HepG2 (cell line): ENCODE data around the gene ATP2A2. TPM values are rescaled to one million over a fixed set of nuclear protein-coding genes. Genes with fewer than 3 reads are reported as not detected.

Experiments
- ATAC-seq: fragments of 200-7000 bp; cut with Tn5 transposase; 3 replicates; pipeline ENCODE4 v1.9.1; 2020; ENCODE audit warnings: mild to moderate bottlenecking, moderate library complexity
- BruUV-seq: library from RNA; stranded (reverse); fragments of 400-500 nt; replicated peaks from 2 replicates; lab custom pipeline; 2021; lab: Mats Ljungman, UMichigan
- CTCF ChIA-PET: fragments of 300-600 bp; formaldehyde crosslinking; extraction: SDS; loops from one replicate; lab custom pipeline; 2021; ENCODE audit warnings: low total read pairs, inconsistent platforms, low intra/inter-chr PET ratio; lab: Yijun Ruan, JAX
- POLR2A ChIA-PET: fragments of 350-600 bp; sonication (Branson Sonifier 250); formaldehyde crosslinking; loops from one replicate; lab custom pipeline; 2020; ENCODE audit warnings: antibody characterized with exemption, inconsistent platforms; lab: Yijun Ruan, JAX
- DNase-seq: peaks from one replicate; pipeline ENCODE4 v3.0.0-alpha.2; 2015; ENCODE audit warnings: low spot score
- FAIRE-seq: peaks from 3 replicates; lab custom pipeline; 2011; peaks lifted over from hg19 to GRCh38; lab: Jason Lieb, UNC
- H2AFZ ChIP-seq: one replicate; pipeline ENCODE4 v1.6.1; 2011; ENCODE audit warnings: low read length, inconsistent platforms
- H3K27ac ChIP-seq: fragments of 300-600 bp; 3 replicates; pipeline ENCODE4 v1.8.0; 2011; ENCODE audit warnings: mixed run types, mild to moderate bottlenecking, mixed read lengths, low read length, inconsistent platforms; ENCODE audit not compliant: insufficient read depth; ENCODE audit errors: extremely low read length
- H3K27me3 ChIP-seq, 2 experiments: fragments of 200-600 bp in 1 of 2; 2 replicates in 1 of 2; 3 replicates in 1 of 2; pipeline versions ENCODE4 v1.6.0 to v1.8.0; 2011; ENCODE audit warnings: low read length in 2 of 2, mild to moderate bottlenecking in 2 of 2, moderate library complexity in 2 of 2, inconsistent platforms in 1 of 2; ENCODE audit not compliant: insufficient read depth in 2 of 2, control insufficient read depth in 1 of 2
- H3K36me3 ChIP-seq, 2 experiments: fragments of 200-600 bp in 1 of 2; replicated peaks in 1 of 2; 2 replicates in 1 of 2; 3 replicates in 1 of 2; pipeline versions ENCODE4 v1.5.1 to v1.8.0; 2011; ENCODE audit warnings: low read length in 2 of 2, inconsistent platforms in 1 of 2; ENCODE audit not compliant: insufficient read depth in 2 of 2, control insufficient read depth in 1 of 2
- H3K4me1 ChIP-seq: 2 replicates; pipeline ENCODE4 v1.5.1; 2012; ENCODE audit warnings: low read length, inconsistent platforms; ENCODE audit not compliant: insufficient read depth
- H3K4me2 ChIP-seq: 2 replicates; pipeline ENCODE4 v1.6.0; 2011; ENCODE audit warnings: low read depth, low read length, inconsistent platforms
- H3K4me3 ChIP-seq, 3 experiments: fragments of 200-600 bp in 1 of 3; sonication (generic), shearing (Covaris generic) in 1 of 3; replicated peaks in 1 of 3; 2 replicates each; pipeline ENCODE4 v1.5.1; 2011 to 2016; ENCODE audit warnings: low read length in 3 of 3, inconsistent platforms in 2 of 3, low read depth in 2 of 3, mild to moderate bottlenecking in 2 of 3, control low read depth in 1 of 3, mixed read lengths in 1 of 3; ENCODE audit not compliant: insufficient read depth in 1 of 3
- H3K79me2 ChIP-seq: one replicate; pipeline ENCODE4 v1.6.1; 2011; ENCODE audit warnings: low read length, inconsistent platforms; ENCODE audit not compliant: insufficient read depth
- H3K9ac ChIP-seq: 2 replicates; pipeline ENCODE4 v1.6.0; 2011; ENCODE audit warnings: mild to moderate bottlenecking, low read depth, low read length, inconsistent platforms; ENCODE audit not compliant: insufficient read depth
- H3K9me3 ChIP-seq: 2 replicates; pipeline ENCODE4 v1.5.1; 2012; ENCODE audit warnings: mild to moderate bottlenecking, low read length
- H4K20me1 ChIP-seq: 2 replicates; pipeline ENCODE4 v1.6.0; 2011; ENCODE audit warnings: inconsistent platforms, mild to moderate bottlenecking, low read length, moderate library complexity; ENCODE audit not compliant: insufficient read depth
- BHLHE40 ChIP-seq: IDR thresholded peaks from 2 replicates; pipeline ENCODE4 v1.6.1; 2011; ENCODE audit warnings: low read length, improper control_type of control experiment
- MXD4 ChIP-seq: IDR thresholded peaks from 2 replicates; pipeline ENCODE4 v1.6.1; 2016; ENCODE audit warnings: mild to moderate bottlenecking, missing biosample characterization, missing genetic modification reagents
- NFATC3 ChIP-seq: sonication (generic); formaldehyde crosslinking; IDR thresholded peaks from 2 replicates; pipeline ENCODE4 v1.5.1; 2020; ENCODE audit warnings: mild to moderate bottlenecking, missing genetic modification reagents
- NFE2L2 ChIP-seq: fragments of 150-350 bp; IDR thresholded peaks from 2 replicates; pipeline ENCODE4 v1.6.1; 2014; ENCODE audit warnings: low read length
- PHF20 ChIP-seq: sonication (generic); formaldehyde crosslinking; IDR thresholded peaks from 2 replicates; pipeline ENCODE4 v1.5.0; 2020; ENCODE audit warnings: mild to moderate bottlenecking, missing genetic modification reagents
- SAP130 ChIP-seq: IDR thresholded peaks from 2 replicates; pipeline ENCODE4 v1.6.1; 2016; ENCODE audit warnings: low read depth
- TCF7L2 ChIP-seq: IDR thresholded peaks from 2 replicates; pipeline ENCODE4 v1.6.1; 2011; ENCODE audit warnings: mild to moderate bottlenecking, low read depth, low read length, moderate library complexity
- ZNF430 ChIP-seq: sonication (generic); formaldehyde crosslinking; IDR thresholded peaks from 2 replicates; pipeline ENCODE4 v1.9.0; 2021; ENCODE audit warnings: mild to moderate bottlenecking, missing genetic modification reagents
- ZNF770 ChIP-seq: sonication (generic); formaldehyde crosslinking; IDR thresholded peaks from 2 replicates; pipeline ENCODE4 v1.5.0; 2020; ENCODE audit warnings: mild to moderate bottlenecking, missing genetic modification reagents
- ZNF841 ChIP-seq: sonication (generic); formaldehyde crosslinking; IDR thresholded peaks from 2 replicates; pipeline ENCODE4 v1.8.1; 2023; ENCODE audit warnings: missing genetic modification reagents, borderline replicate concordance
- WGBS: methylation state at CpG from one replicate; pipeline ENCODE4 v1.1.6; 2017; ENCODE audit warnings: low lambda C conversion rate; 5-methylcytosine and 5-hydroxymethylcytosine counted together
- in situ Hi-C: cut with HindIII; loops from 2 replicates; pipeline ENCODE4 v1.10.0; 2017; ENCODE audit warnings: low pct_unique_long_range_greater_than_20kb; ENCODE audit not compliant: extremely low pct_ligation_motif_present
- intact Hi-C: fragments of 100-400 bp; cut with micrococcal nuclease; formaldehyde crosslinking; loops from one replicate; pipeline ENCODE4 v1.10.0; 2022; ENCODE audit not compliant: unreplicated experiment
- polyA plus RNA-seq, 8 experiments: library from polyadenylated mRNA; depleted of rRNA in 3 of 8; stranded (reverse) in 7 of 8; unstranded in 1 of 8; fragments of >200 nt; fragmentation: Illumina TruSeq in 4 of 8; extraction: Trizol in 4 of 8; gene quantifications; 2 replicates each; pipeline versions ENCODE4 v1.2.1 to v1.2.3, GENCODE V29; 2011 to 2016; ENCODE audit warnings: low read depth in 4 of 8, missing spikeins in 1 of 8, mixed read lengths in 1 of 8; ENCODE audit not compliant: insufficient read depth in 1 of 8
- total RNA-seq, 5 experiments: library from RNA; depleted of rRNA; stranded (reverse); fragments of >200 nt; fragmentation: Illumina TruSeq; extraction: Trizol; gene quantifications; 2 replicates each; pipeline ENCODE4 v1.2.3, GENCODE V29; 2016; ENCODE audit warnings: low read depth in 1 of 5
- TF ChIP-seq, protein P1 (sequence below): sonication (generic); formaldehyde crosslinking; IDR thresholded peaks from 2 replicates; pipeline ENCODE4 v1.5.0; 2020; ENCODE audit warnings: mild to moderate bottlenecking, low read depth, missing genetic modification reagents, borderline replicate concordance

The ATP2A2 gene
- total and polyA plus RNA-seq, 2 of the 13 experiments (the other 11 are each of a cell fraction or from before 2014, with no cell fraction given) = 35.4 to 85.5 TPM

- intact Hi-C loops (loop anchor here (5.0 kb wide), 1 partner anchor 177 kb away; no protein-coding TSS in a partner anchor), in situ Hi-C loops (no loop called here)
- 0 out of 5 replicates have a peak, but pooled peaks cover 0 to 4% of the 10 kb centered on the region in 2 experiments for H3K36me3 ChIP-seq
- ATAC-seq = no peak
- peak overlapping the region; percentile 65 to 83 (median 69) for H3K4me3 ChIP-seq
- DNase-seq = no peak
- TF ChIP-seq MXD4 (CRISPR knock-in tag) (no peak), SAP130 (CRISPR knock-in tag) (0 out of 2 replicates have a peak, but pooled peaks have one; percentile 19), PHF20 (0 out of 2 replicates have a peak, but pooled peaks have one; percentile 21), NFE2L2 (no peak), TCF7L2 (no peak), ZNF841 (CRISPR knock-in tag) (no peak), ZNF430 (CRISPR knock-in tag) (0 out of 2 replicates have a peak, but pooled peaks have one; percentile 19), NFATC3 (no peak), ZNF770 (CRISPR knock-in tag) (no peak), BHLHE40 (peak; percentile 77)
- TF ChIP-seq, protein P1, sequence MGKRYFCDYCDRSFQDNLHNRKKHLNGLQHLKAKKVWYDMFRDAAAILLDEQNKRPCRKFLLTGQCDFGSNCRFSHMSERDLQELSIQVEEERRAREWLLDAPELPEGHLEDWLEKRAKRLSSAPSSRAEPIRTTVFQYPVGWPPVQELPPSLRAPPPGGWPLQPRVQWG (CRISPR knock-in tag) = 0 out of 2 replicates have a peak, but pooled peaks have one; percentile 55
- no peak overlapping the region for H3K27ac ChIP-seq
- peaks cover 33% of the 10 kb centered on the region for H3K79me2 ChIP-seq
- H3K9me3 ChIP-seq = no peaks in the 10 kb centered on the region
- H3K27me3 ChIP-seq = no peaks in the 10 kb centered on the region
- POLR2A ChIA-PET = interaction anchor here (1.0 to 5.5 kb wide), 9 partner anchors 10 to 170 kb away, joined by 3 to 77 read pairs (median 5); partner anchors contain the start of gene ARPC3
- H2AFZ ChIP-seq = no peak overlapping the region
- peaks cover 19% of the 10 kb centered on the region for H4K20me1 ChIP-seq
- FAIRE-seq = no peak
- peak overlapping the region; percentile 92 for H3K4me2 ChIP-seq
- CTCF ChIA-PET = no interaction called here
- 14% methylated on average over 14 of the region's 14 CpGs for WGBS
- peak overlapping the region; percentile 85; the same call in 1 of the 2 replicates for H3K9ac ChIP-seq
- BruUV-seq = no TSS peak
- peaks cover 51% of the 10 kb centered on the region for H3K4me1 ChIP-seq
Measured at GRCh38 chr12:110279566-110280375, 1.3 kb upstream of the ATP2A2 start.
